ENCODE data around the gene KSR1.
"Not testable (repeated sequence)": the region's sequence is repeated elsewhere in the genome, so short reads cannot be mapped to it uniquely, and the experiment has no call there.

The KSR1 gene

GRCh38 chr17:27427166-27427862 lies 28.9 kb upstream of the KSR1 start:
- not testable (repeated sequence) for DNase-seq

- DNase-seq = no peak
Observed at GRCh38 chr17:27428781-27429505, 27.3 kb upstream of the KSR1 start.

DNA sequence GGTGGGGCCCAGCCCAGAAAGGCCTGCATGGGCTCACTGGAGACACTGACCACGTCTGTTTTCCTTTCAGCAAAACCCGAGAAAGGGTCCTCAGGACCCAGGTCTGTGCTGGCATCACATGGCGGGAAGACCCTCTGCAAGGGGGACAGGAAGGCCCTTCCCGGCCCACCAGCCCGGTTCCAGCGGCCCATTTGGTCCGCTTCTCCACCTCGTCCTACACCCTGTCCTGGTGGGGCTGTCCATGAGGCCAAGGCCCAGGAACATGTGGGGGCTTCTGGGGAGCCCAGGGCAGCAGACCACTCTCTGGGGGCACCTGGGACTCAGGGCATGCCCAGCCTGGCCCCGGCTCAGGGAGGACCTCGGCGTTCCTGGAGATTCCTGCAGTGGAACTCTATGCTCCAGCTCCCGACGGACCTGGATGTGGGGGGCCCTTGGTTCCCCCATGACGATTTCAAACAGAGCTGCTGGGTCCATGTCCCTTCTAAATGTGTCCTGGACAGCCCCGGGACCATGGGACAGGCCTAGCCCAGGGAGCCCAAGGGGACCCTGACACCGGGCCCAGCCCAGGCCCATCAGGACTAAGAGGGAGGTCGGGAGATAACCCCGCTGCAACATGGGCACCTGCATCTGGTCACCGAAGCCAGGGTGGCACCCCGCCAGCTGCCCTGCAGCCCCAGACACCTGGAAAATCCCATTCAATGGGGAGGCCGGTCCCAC lies 26.4 kb upstream of the KSR1 start:
- DNase-seq = no peak

GRCh38 chr17:27430383-27430840 lies 25.8 kb upstream of the KSR1 start:
- no peak for DNase-seq

DNA sequence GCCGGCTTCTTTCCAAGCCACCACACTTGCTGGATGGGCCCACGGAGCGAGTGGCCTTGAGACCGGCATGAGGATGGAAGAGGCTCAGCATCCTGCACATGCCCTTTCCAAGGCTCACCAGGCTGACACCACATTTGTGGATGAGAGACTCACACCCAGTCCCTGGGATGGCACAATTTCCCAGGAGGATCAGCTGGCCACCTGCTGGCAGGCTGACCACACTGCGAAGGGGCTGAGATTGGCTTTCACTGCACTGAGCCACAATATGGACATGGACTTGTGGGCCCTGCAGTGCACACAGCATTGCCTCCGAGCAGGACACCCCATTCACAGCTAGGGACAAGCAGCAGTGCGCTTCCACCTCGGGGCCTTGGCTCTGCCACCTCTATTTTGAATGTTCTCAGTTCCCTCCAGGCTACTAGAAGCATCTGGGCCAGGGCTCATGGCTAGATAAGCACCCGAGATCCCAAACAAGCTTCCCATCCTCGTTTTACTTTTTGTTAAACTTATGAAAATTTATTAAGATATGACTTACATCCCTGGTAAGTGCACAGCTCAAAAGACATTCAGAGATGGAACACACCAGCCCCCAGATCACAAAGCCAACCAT lies 25.3 kb upstream of the KSR1 start:
- no peak for DNase-seq

DNA sequence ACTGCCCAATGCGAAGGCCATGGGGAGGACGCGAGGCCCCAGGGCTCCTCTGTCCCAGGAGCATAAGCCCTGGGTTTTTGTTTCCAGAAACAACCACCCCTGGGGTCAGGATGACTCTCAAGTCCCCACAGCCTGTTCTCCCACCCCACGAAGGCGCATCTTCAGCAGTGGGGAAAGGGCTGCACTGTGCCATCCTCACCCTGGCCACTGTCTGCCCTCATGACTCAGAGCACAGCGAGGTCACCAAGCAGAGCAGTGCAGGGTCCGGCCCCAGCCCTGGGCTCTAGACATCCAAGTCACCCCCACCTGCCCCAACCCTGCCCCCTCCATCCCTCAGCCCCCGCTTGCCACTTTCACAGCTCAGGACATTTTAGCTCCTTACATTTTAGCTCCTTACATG lies 22.7 kb upstream of the KSR1 start:
- DNase-seq = no peak

- not testable (repeated sequence) for DNase-seq
Observed at GRCh38 chr17:27435431-27436070, 20.7 kb upstream of the KSR1 start.

DNA sequence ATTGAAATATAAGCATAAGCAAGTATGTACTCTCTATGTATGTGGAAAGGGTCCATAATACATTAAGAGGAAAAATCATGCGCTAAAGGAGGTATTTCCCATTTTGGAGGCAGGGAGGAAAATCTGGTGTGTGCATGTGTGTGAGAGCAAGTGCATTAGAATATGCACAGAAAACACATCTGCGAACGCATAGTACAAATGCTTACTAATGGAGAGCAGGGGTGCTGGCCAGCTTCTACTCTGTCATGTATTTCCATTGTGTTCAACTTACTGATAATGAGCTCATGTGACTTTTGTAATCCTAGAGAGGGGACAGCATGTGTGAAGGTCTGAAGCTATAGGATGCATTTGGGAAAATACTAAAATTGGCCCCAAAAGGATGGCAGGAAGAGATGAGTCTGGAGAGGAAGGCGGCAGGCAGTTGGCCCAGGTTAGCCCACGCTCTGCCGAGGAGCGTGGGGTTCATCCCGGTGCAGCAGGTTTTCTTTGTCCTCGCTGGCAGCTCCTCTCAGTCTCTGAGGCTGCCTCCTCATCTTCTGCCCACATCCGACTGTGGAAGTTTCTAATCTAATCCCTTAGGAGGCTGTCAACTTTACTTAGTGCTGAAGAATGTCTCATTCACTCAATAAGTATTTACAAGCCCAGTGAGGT lies 17.8 kb upstream of the KSR1 start:
- DNase-seq = no peak

- no peak for DNase-seq
Observed at GRCh38 chr17:27439342-27439741, 16.9 kb upstream of the KSR1 start.

DNA sequence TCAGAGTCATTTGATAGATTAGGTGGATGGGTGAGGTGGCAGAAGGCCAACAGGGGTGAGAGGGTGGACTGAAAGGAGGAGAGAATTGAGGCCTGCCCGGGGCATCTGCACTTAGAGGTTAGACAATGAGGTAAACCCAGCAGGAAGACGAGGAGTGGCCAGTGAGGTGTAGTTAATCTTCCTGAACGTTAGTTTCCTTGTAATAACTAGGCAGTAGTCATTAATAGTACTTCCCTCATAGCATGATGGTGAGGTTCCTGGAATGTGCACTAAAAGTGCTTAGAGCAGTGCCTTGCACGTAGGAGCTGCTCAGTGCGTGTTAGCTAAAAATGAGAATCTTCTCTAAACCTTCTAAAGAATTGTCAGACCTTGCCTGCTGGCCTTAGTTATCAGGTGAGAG lies 13.5 kb upstream of the KSR1 start:
- no peak for DNase-seq

- DNase-seq = no peak
Observed at GRCh38 chr17:27443491-27443890, 12.8 kb upstream of the KSR1 start.

- no peak for DNase-seq
Observed at GRCh38 chr17:27445971-27446370, 10.3 kb upstream of the KSR1 start.

DNA sequence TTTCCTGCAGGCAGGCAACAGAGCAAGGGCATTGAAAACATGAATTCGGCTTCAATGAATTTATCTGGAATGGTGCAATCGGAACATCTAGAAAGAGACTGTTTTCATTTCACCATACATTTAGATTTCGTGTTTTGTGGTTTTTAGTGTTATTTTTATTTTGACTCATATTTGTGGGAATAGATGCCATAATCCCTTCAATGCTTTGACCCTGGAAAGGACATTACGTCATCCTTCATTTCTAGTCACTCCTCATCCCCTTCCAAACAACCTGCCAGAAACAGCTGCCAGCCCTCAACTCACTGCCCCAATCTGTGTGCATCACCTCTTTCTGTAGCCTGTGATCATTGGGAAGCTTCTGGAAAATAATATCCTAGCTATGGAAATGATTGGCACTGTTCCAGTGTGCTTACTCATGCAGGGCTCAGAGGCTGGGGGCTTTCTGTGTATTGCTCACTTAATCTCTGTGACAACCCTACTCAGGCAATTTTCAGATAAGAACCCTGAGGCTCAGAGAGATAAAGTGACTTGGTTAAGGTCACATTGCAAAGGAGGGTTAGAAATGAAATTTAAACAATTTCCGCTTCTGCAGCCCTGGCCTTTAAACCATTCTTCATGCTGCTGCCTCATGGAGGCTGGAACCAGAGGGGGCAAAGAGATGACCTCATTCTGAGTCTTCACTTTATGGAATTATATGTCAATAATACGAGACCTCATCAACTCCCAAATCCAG lies 9.5 kb upstream of the KSR1 start:
- no peak for DNase-seq

GRCh38 chr17:27448534-27448933 lies 7.7 kb upstream of the KSR1 start:
- DNase-seq = not testable (repeated sequence)

DNA sequence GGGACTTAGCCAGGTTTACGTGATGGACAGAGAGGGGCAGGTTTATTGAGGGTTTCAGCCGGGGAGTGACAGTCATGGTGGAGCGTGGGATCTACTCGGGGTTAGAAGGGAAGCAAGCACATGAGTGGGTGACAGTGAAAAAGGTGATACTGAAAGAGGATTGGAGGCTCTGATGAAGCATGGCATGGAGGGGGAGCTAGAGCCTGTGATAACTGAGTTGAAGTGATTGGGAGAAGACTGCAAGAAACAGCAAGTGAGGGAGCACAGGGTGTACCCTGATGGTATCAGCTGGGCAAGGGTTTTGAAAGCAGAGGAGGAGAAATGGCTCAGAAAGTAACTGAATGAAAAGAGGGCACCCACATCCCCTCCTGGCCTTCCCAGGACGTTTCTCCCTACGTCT lies 6.7 kb upstream of the KSR1 start:
- DNase-seq = no peak

GRCh38 chr17:27449988-27450387 lies 6.3 kb upstream of the KSR1 start:
- DNase-seq = no peak

DNA sequence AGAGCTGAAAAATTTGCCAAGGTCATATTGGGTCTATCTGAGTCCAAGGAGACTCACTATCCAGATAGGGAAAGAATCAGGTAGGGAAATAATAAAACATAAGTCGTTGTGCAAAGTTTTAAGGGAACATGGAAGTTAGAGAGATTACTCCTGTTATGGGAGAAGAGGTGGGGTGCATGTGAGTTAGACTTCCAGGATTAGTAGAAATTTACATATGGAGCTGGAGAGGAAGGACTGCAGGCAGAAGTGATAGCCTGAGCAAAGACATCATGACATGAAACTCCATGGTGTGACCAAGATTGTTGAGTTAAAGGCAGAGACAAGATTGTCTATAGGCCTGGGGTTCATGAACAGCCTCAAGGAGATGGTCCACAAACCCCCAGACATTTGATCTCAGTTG lies 5.8 kb upstream of the KSR1 start:
- DNase-seq = no peak

- no peak for DNase-seq
Observed at GRCh38 chr17:27451906-27452305, 4.3 kb upstream of the KSR1 start.

DNA sequence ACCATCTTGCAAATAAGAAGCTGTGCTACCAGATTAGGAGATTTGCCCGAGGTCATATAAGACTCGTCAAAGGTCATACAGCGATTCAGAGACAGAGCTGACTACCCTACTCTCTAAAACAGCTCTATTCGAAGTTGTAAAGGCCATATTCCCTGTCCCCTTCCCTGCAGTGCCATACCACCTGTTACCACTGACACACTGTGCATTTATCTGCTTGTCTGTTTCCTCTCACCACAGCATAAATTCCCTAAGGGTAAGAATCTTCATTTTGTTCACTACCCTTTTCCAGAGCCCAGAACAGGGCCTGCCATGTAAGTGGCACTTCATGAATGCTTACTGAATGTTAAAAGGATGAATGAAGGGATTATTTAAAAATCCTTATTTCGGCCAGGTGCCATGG lies 3.4 kb upstream of the KSR1 start:
- DNase-seq = no peak

GRCh38 chr17:27453471-27453870 lies 2.8 kb upstream of the KSR1 start:
- no peak for DNase-seq

DNA sequence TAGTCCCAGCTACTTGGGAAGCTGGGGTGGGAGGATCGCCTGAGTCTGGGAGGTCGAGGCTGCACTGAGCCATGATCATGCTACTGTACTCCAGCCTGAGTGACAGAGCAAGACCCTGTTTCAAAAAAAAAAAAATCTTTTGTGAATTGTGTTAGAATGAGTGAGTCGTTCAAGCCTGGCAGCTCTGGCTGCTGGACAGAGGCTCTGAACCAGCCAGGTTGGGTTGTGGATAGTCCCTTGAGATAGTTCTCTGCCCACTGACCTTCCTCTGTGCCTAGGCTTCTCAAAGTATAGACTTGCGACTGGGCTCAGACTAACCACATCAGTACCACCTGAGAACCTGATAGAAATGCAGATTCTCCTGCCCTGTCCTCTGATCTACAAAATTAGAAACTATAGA lies 2.2 kb upstream of the KSR1 start:
- no peak for DNase-seq
